H9 (cell line): ENCODE measurements around the gene GRIFIN. TPM values are rescaled to one million over a fixed set of nuclear protein-coding genes. Genes with fewer than 3 reads are reported as not detected.
A peak's percentile ranks its signal among the peaks of the same experiment; 100 is the strongest.

ENCODE experiments used
- DNase-seq: peaks from one replicate; pipeline ENCODE4 v3.0.0-alpha.2; 2017
- H2AFZ ChIP-seq: one replicate; pipeline ENCODE4 v1.6.1; 2013; ENCODE audit warnings: mild to moderate bottlenecking, low read length, control low read depth, moderate library complexity
- H2AK5ac ChIP-seq: 2 replicates; pipeline ENCODE4 v1.6.1; 2013; ENCODE audit warnings: low read length, control low read depth, mixed read lengths; ENCODE audit not compliant: insufficient read length
- H2BK120ac ChIP-seq: one replicate; pipeline ENCODE4 v1.6.1; 2013; ENCODE audit warnings: low read depth, mild to moderate bottlenecking, low read length, control low read depth, inconsistent platforms; ENCODE audit not compliant: poor library complexity, severe bottlenecking
- H2BK12ac ChIP-seq: 2 replicates; pipeline ENCODE4 v1.6.1; 2013; ENCODE audit warnings: low read length, control low read depth, mixed read lengths, low read depth; ENCODE audit not compliant: insufficient read length
- H2BK15ac ChIP-seq: 2 replicates; pipeline ENCODE4 v1.6.1; 2013; ENCODE audit warnings: low read depth, low read length, control low read depth
- H2BK20ac ChIP-seq: one replicate; pipeline ENCODE4 v1.6.1; 2013; ENCODE audit warnings: low read depth, mild to moderate bottlenecking, low read length, control low read depth, inconsistent platforms; ENCODE audit not compliant: poor library complexity, severe bottlenecking
- H2BK5ac ChIP-seq: 2 replicates; pipeline ENCODE4 v1.6.1; 2013; ENCODE audit warnings: low read length, control low read depth, mixed read lengths; ENCODE audit not compliant: insufficient read length
- H3K14ac ChIP-seq: 2 replicates; pipeline ENCODE4 v1.6.1; 2013; ENCODE audit warnings: low read length, control low read depth; ENCODE audit not compliant: insufficient read depth
- H3K18ac ChIP-seq: 2 replicates; pipeline ENCODE4 v1.6.1; 2013; ENCODE audit warnings: low read depth, mild to moderate bottlenecking, mixed read lengths, low read length, control low read depth; ENCODE audit not compliant: insufficient read length
- H3K23ac ChIP-seq: 2 replicates; pipeline ENCODE4 v1.6.1; 2013; ENCODE audit warnings: low read length, control low read depth, mixed read lengths, low read depth; ENCODE audit not compliant: insufficient read length
- H3K23me2 ChIP-seq: 2 replicates; pipeline ENCODE4 v1.6.1; 2013; ENCODE audit warnings: low read depth, mild to moderate bottlenecking, mixed read lengths, low read length, control low read depth; ENCODE audit not compliant: insufficient read length, poor library complexity, severe bottlenecking
- H3K27ac ChIP-seq: 2 replicates; pipeline ENCODE4 v1.5.1; 2013; ENCODE audit warnings: low read length, control low read depth, mixed read lengths, low read depth; ENCODE audit not compliant: insufficient read length
- H3K27me3 ChIP-seq: 2 replicates; pipeline ENCODE4 v1.6.1; 2013; ENCODE audit warnings: low read length, control low read depth, inconsistent platforms; ENCODE audit not compliant: insufficient read depth
- H3K4ac ChIP-seq: 2 replicates; pipeline ENCODE4 v1.6.1; 2013; ENCODE audit warnings: low read depth, mild to moderate bottlenecking, control low read depth, inconsistent platforms, low read length, moderate library complexity
- H3K4me1 ChIP-seq: 2 replicates; pipeline ENCODE4 v1.6.1; 2013; ENCODE audit warnings: low read length, control low read depth, inconsistent platforms; ENCODE audit not compliant: insufficient read depth
- H3K4me2 ChIP-seq: 2 replicates; pipeline ENCODE4 v1.6.1; 2013; ENCODE audit warnings: low read length, control low read depth, mixed read lengths; ENCODE audit not compliant: insufficient read length, insufficient read depth
- H3K56ac ChIP-seq: 2 replicates; pipeline ENCODE4 v1.6.1; 2013; ENCODE audit warnings: low read depth, mild to moderate bottlenecking, mixed read lengths, low read length, control low read depth; ENCODE audit not compliant: insufficient read length
- H3K79me1 ChIP-seq: 2 replicates; pipeline ENCODE4 v1.6.1; 2013; ENCODE audit warnings: low read depth, mild to moderate bottlenecking, moderate library complexity, low read length, control low read depth, inconsistent platforms; ENCODE audit not compliant: insufficient read depth, poor library complexity, severe bottlenecking
- H3K79me2 ChIP-seq: 2 replicates; pipeline ENCODE4 v1.6.1; 2013; ENCODE audit warnings: low read length, control low read depth, inconsistent platforms; ENCODE audit not compliant: insufficient read depth
- H3K9ac ChIP-seq: 2 replicates; pipeline ENCODE4 v1.6.1; 2013; ENCODE audit warnings: low read length, control low read depth, mixed read lengths; ENCODE audit not compliant: insufficient read length; ENCODE audit errors: extremely low read depth
- H3K9me3 ChIP-seq: one replicate; pipeline ENCODE4 v1.6.1; 2013; ENCODE audit warnings: low read depth, low read length, inconsistent platforms; ENCODE audit not compliant: control insufficient read depth
- H3T11ph ChIP-seq: one replicate; pipeline ENCODE4 v1.6.1; 2013; ENCODE audit warnings: mild to moderate bottlenecking, low read length, control low read depth, inconsistent platforms
- H4K20me1 ChIP-seq: one replicate; pipeline ENCODE4 v1.6.1; 2013; ENCODE audit not compliant: control insufficient read depth, insufficient read length, insufficient read depth
- H4K5ac ChIP-seq: 2 replicates; pipeline ENCODE4 v1.6.1; 2013; ENCODE audit warnings: low read depth, mild to moderate bottlenecking, mixed read lengths, low read length, control low read depth; ENCODE audit not compliant: insufficient read length
- H4K8ac ChIP-seq: replicated peaks from 2 replicates; pipeline ENCODE4 v1.6.1; 2013; ENCODE audit warnings: low read length, control low read depth, mixed read lengths, low read depth; ENCODE audit not compliant: insufficient read length
- H4K91ac ChIP-seq: 2 replicates; pipeline ENCODE4 v1.6.1; 2013; ENCODE audit warnings: low read depth, mild to moderate bottlenecking, moderate library complexity, mixed read lengths, low read length, control low read depth; ENCODE audit not compliant: insufficient read length
- H3K27ac Mint-ChIP-seq, 3 experiments: 2 replicates in 2 of 3; 3 replicates in 1 of 3; pipeline ENCODE4 v1.8.0; 2020 to 2021; ENCODE audit warnings: mixed read lengths in 3 of 3, mild to moderate bottlenecking in 1 of 3, moderate library complexity in 1 of 3
- H3K27me3 Mint-ChIP-seq: 2 replicates; pipeline ENCODE4 v1.8.0; 2021; ENCODE audit warnings: low read depth, mild to moderate bottlenecking, moderate library complexity, mixed read lengths
- H3K36me3 Mint-ChIP-seq, 3 experiments: 2 replicates in 2 of 3; 3 replicates in 1 of 3; pipeline ENCODE4 v1.8.0; 2020 to 2021; ENCODE audit warnings: low read depth in 3 of 3, mixed read lengths in 3 of 3; ENCODE audit not compliant: insufficient read depth in 1 of 3
- H3K4me1 Mint-ChIP-seq, 2 experiments: 2 replicates each; pipeline ENCODE4 v1.8.0; 2020; ENCODE audit warnings: mixed read lengths in 2 of 2
- H3K4me3 Mint-ChIP-seq, 2 experiments: 2 replicates in 1 of 2; 3 replicates in 1 of 2; pipeline ENCODE4 v1.8.0; 2020 to 2021; ENCODE audit warnings: mild to moderate bottlenecking in 2 of 2, mixed read lengths in 2 of 2, moderate library complexity in 1 of 2
- H3K9me3 Mint-ChIP-seq, 2 experiments: 2 replicates in 1 of 2; 3 replicates in 1 of 2; pipeline ENCODE4 v1.8.0; 2020; ENCODE audit warnings: mild to moderate bottlenecking in 2 of 2, mixed read lengths in 2 of 2, moderate library complexity in 1 of 2
- WGBS: extraction: QIAGEN DNeasy Blood & Tissue Kit; methylation state at CpG from one replicate; pipeline ENCODE4 v1.1.7; 2013; ENCODE audit warnings: missing lambda C conversion rate, low lambda C conversion rate, mixed read lengths; ENCODE audit not compliant: insufficient read length; ENCODE audit errors: extremely low coverage; 5-methylcytosine and 5-hydroxymethylcytosine counted together
- total RNA-seq: library from RNA; stranded (reverse); gene quantifications from 2 replicates; pipeline ENCODE4 v1.2.1, GENCODE V29; 2021
- TF ChIP-seq, protein P1 (sequence below): fragments of 200-600 bp; sonication (generic); conservative IDR thresholded peaks from 3 replicates; pipeline ENCODE4 v1.8.0; 2021; ENCODE audit warnings: antibody characterized with exemption, mild to moderate bottlenecking

GRIFIN gene
- total RNA-seq, 1 experiment from 2014 or later, result not detected

DNA sequence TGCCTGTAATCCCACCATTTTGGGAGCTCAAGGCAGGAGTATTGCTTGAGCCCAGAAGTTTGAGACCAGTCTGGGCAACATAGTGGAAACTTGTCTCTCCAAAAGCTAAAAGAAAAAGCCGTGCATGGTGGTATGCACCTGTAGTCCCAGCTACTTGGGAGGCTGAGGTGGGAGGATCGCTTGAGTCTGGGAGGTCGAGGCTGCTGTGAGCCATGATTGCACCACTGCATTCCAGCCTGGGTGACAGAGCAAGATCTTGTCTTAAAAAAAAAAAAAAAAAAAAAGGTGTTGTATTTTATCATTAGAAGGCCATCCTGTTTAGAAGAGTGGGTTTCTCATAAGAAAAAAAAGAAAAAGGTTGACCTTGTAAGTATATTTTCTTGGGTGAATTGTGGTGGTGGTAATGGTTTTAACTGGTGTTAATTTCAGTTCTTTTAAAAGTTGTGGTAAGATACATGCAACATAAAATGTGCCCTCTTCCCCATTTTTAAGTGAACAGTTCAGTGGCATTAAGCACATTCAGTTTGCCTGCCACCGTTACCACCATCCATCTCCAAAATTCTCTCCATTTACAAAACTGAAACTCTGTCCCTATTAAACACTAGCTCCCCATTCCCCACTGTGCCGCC is 34.7 kb downstream of the GRIFIN start:
- peaks cover 0 to 13% of the 10 kb centered on the region in 2 experiments; a peak in 2 of 4 replicates for H3K4me1 Mint-ChIP-seq
- Histone ChIP-seq H3K56ac (no peak overlapping the region), H3K4ac (no peak overlapping the region), H3K14ac (no peak overlapping the region), H3K9ac (no peak overlapping the region), H2BK20ac (no peak overlapping the region), H3K79me2 (no peaks in the 10 kb centered on the region), H4K20me1 (no peaks in the 10 kb centered on the region), H3K9me3 (no peaks in the 10 kb centered on the region), H3K18ac (no peak overlapping the region), H2AFZ (no peak overlapping the region), H2BK12ac (no peak overlapping the region), H3T11ph (no peak overlapping the region), H2BK5ac (no peak overlapping the region), H3K4me1 (no peaks in the 10 kb centered on the region), H3K27ac (no peak overlapping the region), H4K5ac (no peak overlapping the region), H3K79me1 (no peaks in the 10 kb centered on the region), H3K27me3 (no peaks in the 10 kb centered on the region), H2BK120ac (no peak overlapping the region), H3K23me2 (no peaks in the 10 kb centered on the region), H2BK15ac (no peak overlapping the region), H2AK5ac (no peak overlapping the region), H4K91ac (no peak overlapping the region), H3K23ac (no peak overlapping the region), H4K8ac (no peak overlapping the region), H3K4me2 (no peak overlapping the region)
- no CpG with 5 or more reads among the region's 5 CpGs for WGBS
- no peaks in the 10 kb centered on the region; a peak in 1 of 5 replicates for H3K9me3 Mint-ChIP-seq
- H3K27ac Mint-ChIP-seq, result peak overlapping the region in 2 of 3 experiments; percentile 10 to 52; a peak in 1 of 7 replicates
- H3K4me3 Mint-ChIP-seq, result no peak overlapping the region
- no peak for DNase-seq
- peaks cover 0 to 23% (median 9%) of the 10 kb centered on the region in 3 experiments; a peak in 6 of 7 replicates for H3K36me3 Mint-ChIP-seq
- no peaks in the 10 kb centered on the region for H3K27me3 Mint-ChIP-seq
- TF ChIP-seq, protein P1, sequence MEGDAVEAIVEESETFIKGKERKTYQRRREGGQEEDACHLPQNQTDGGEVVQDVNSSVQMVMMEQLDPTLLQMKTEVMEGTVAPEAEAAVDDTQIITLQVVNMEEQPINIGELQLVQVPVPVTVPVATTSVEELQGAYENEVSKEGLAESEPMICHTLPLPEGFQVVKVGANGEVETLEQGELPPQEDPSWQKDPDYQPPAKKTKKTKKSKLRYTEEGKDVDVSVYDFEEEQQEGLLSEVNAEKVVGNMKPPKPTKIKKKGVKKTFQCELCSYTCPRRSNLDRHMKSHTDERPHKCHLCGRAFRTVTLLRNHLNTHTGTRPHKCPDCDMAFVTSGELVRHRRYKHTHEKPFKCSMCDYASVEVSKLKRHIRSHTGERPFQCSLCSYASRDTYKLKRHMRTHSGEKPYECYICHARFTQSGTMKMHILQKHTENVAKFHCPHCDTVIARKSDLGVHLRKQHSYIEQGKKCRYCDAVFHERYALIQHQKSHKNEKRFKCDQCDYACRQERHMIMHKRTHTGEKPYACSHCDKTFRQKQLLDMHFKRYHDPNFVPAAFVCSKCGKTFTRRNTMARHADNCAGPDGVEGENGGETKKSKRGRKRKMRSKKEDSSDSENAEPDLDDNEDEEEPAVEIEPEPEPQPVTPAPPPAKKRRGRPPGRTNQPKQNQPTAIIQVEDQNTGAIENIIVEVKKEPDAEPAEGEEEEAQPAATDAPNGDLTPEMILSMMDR, result no peak
